Measurements from ENCODE around the gene CDC20B.

Gene CDC20B

DNA sequence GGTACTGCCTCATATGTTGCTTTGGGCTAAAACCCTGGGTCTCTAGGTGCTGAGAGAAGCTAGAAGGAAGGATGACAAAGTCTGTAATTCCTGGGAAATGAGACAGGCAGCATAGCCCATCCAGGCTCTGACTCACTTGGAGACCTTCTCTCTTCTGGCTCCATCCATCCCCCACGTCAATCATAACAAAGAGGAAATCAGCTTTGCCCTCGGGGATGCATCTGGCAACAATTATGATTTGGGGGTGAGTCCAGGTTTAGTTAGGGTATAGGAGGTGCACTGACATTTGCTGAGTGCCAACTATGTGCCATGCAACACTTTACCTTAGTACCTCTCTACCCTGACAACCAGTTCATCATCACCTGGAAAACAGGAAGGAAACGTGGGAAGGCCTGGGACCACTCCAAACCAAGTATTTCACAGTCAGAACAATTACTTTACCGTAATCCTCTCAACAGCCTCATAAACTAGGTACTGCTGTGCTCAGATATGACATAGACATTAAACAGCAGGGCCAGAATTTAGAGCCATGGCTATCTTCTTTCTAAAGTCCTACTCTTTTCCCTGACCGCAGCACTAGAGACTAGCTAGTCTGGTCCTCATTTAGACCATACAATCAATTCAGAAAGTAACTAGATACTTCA, 109.6 kb downstream of the CDC20B start:
- ATAC-seq (ENCODE audit: insufficient read depth, low read depth) (no peak), DNase-seq (no peak)
- TF ChIP-seq EZH2 (IDR thresholded peaks at IDR 0.05; ENCODE audit: borderline replicate concordance, low read depth, low read length, severe bottlenecking): no peak
- TF ChIP-seq, protein P1, sequence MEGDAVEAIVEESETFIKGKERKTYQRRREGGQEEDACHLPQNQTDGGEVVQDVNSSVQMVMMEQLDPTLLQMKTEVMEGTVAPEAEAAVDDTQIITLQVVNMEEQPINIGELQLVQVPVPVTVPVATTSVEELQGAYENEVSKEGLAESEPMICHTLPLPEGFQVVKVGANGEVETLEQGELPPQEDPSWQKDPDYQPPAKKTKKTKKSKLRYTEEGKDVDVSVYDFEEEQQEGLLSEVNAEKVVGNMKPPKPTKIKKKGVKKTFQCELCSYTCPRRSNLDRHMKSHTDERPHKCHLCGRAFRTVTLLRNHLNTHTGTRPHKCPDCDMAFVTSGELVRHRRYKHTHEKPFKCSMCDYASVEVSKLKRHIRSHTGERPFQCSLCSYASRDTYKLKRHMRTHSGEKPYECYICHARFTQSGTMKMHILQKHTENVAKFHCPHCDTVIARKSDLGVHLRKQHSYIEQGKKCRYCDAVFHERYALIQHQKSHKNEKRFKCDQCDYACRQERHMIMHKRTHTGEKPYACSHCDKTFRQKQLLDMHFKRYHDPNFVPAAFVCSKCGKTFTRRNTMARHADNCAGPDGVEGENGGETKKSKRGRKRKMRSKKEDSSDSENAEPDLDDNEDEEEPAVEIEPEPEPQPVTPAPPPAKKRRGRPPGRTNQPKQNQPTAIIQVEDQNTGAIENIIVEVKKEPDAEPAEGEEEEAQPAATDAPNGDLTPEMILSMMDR (IDR thresholded peaks at IDR 0.05; ENCODE audit: borderline replicate concordance, extremely low read depth, low read length, poor library complexity, severe bottlenecking): no peak
- Histone ChIP-seq H3K4me3 (ENCODE audit: low read depth in 1 of 2, low read length in 2 of 2) (no peak overlapping the region), H3K9ac (ENCODE audit: low read depth, low read length) (no peak overlapping the region), H4K20me1 (ENCODE audit: insufficient read depth, low read length) (no peaks in the 10 kb centered on the region), H2AFZ (ENCODE audit: low read depth, low read length) (no peak overlapping the region), H3K27me3 (ENCODE audit: insufficient read depth, low read length, poor library complexity) (no peaks in the 10 kb centered on the region), H3K4me2 (ENCODE audit: insufficient read depth, low read length) (no peak overlapping the region), H3K79me2 (ENCODE audit: insufficient read depth, low read length) (no peaks in the 10 kb centered on the region), H3K27ac (ENCODE audit: low read length) (no peak overlapping the region), H3K9me3 (ENCODE audit: insufficient read depth, low read length, severe bottlenecking) (no peaks in the 10 kb centered on the region), H3K36me3 (ENCODE audit: insufficient read depth, low read length) (no peaks in the 10 kb centered on the region), H3K4me1 (ENCODE audit: insufficient read depth, low read length) (peaks cover 16% of the 10 kb centered on the region)

All from DND-41 (cell line).